ENCODE measurements around the gene MT1B.

DNA sequence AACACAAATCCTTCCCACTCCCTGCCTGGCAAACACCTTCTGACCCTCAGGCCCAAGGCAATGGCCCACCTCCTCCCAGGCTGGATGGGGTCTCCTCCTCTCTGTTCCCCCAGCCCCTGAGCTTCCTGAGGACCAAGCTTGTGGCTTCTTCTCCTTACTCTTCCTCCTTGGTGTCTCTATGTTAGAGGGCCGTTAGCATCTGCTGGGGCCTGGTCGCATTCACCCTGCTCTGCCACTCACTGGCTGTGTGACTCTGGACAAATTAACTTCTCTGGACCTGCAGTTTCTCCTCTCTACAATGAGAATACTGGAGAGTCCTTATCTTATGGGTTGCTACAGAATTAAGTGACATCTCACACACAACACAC is 44.0 kb upstream of the MT1B start:
- no peak for TF ChIP-seq CTCF (IDR thresholded peaks at IDR 0.05; ENCODE audit: low read depth, low read length)
- TF ChIP-seq MYC (IDR thresholded peaks at IDR 0.05; ENCODE audit: low read depth, low read length) = no peak

Data from NB4 (cell line).